Stimulated activated CD8-positive, alpha-beta memory T cell treated with anti-CD3 and anti-CD28 coated beads, Interleukin-15, amount 100 ng/mL, for 4 hours (primary cell): Measurements from ENCODE around the gene MYO3B.

Source experiments
- DNase-seq, 2 donors: peaks; one replicate each; pipeline ENCODE4 v3.0.0-alpha.2; 2020; ENCODE audit warnings: low read depth in 2 of 2

MYO3B gene

GRCh38 chr2:170371231-170371998 is 193.5 kb downstream of the MYO3B start:
- DNase-seq: no peak

- DNase-seq: no peak
Observed at GRCh38 chr2:170375192-170375591, 197.2 kb downstream of the MYO3B start.

GRCh38 chr2:170377500-170378207 is 199.7 kb downstream of the MYO3B start:
- DNase-seq: no peak

GRCh38 chr2:170380267-170380666 is 202.3 kb downstream of the MYO3B start:
- no peak for DNase-seq

- DNase-seq: no peak
Observed at GRCh38 chr2:170381678-170382077, 203.7 kb downstream of the MYO3B start.

- no peak for DNase-seq
Observed at GRCh38 chr2:170386554-170386953, 208.6 kb downstream of the MYO3B start.

- no peak for DNase-seq
Observed at GRCh38 chr2:170391018-170391417, 213.1 kb downstream of the MYO3B start.

- no peak for DNase-seq
Observed at GRCh38 chr2:170391697-170392096, 213.8 kb downstream of the MYO3B start.

- DNase-seq: no peak
Observed at GRCh38 chr2:170393861-170394498, 216.0 kb downstream of the MYO3B start.

GRCh38 chr2:170394641-170395387 is 216.9 kb downstream of the MYO3B start:
- DNase-seq: no peak

GRCh38 chr2:170396799-170397459 is 219.0 kb downstream of the MYO3B start:
- DNase-seq: no peak

GRCh38 chr2:170401187-170401586 is 223.2 kb downstream of the MYO3B start:
- no peak for DNase-seq

- no peak for DNase-seq
Observed at GRCh38 chr2:170404846-170405245, 226.9 kb downstream of the MYO3B start.

GRCh38 chr2:170405326-170405725 is 227.4 kb downstream of the MYO3B start:
- no peak for DNase-seq

- no peak for DNase-seq
Observed at GRCh38 chr2:170408461-170409163, 230.7 kb downstream of the MYO3B start.

- peak; percentile 27 to 53 for DNase-seq
Observed at GRCh38 chr2:170409164-170409535, 231.2 kb downstream of the MYO3B start.

GRCh38 chr2:170411660-170412059 is 233.7 kb downstream of the MYO3B start:
- DNase-seq: no peak

GRCh38 chr2:170420961-170421687 is 243.2 kb downstream of the MYO3B start:
- DNase-seq: no peak

- no peak for DNase-seq
Observed at GRCh38 chr2:170423919-170424318, 246.0 kb downstream of the MYO3B start.

- DNase-seq: no peak
Observed at GRCh38 chr2:170425281-170425751, 247.4 kb downstream of the MYO3B start.
